RWPE1 (cell line): ENCODE measurements around the gene ZNF786.

Experiments
- CTCF ChIA-PET: fragments of 350-600 bp; sonication (Branson Sonifier 250); formaldehyde crosslinking; extraction: SDS; loops from one replicate; lab custom pipeline; 2021; lab: Yijun Ruan, JAX
- POLR2A ChIA-PET: fragments of 400-600 bp; formaldehyde crosslinking; extraction: SDS; loops from one replicate; lab custom pipeline; 2020; ENCODE audit warnings: antibody characterized with exemption; ENCODE audit not compliant: low non-redundant PET; lab: Yijun Ruan, JAX
- DNase-seq: peaks from one replicate; pipeline ENCODE4 v3.0.0; 2012; ENCODE audit warnings: low spot score
- H3K27ac ChIP-seq: fragments of 450-650 bp; 2 replicates; pipeline ENCODE4 v1.5.1; 2017
- CTCF ChIP-seq: fragments of 450-650 bp; conservative IDR thresholded peaks from 2 replicates; pipeline ENCODE4 v1.5.1; 2017; ENCODE audit warnings: low read depth, mild to moderate bottlenecking

ZNF786 gene

GRCh38 chr7:149027611-149028345 lies 62.7 kb downstream of the ZNF786 start:
- ChIA-PET POLR2A (interaction anchor here (0.7 kb wide), 1 partner anchor 98 kb away, joined by 4 read pairs; no protein-coding TSS in a partner anchor), CTCF (no interaction called here)
- peak; percentile 7 for DNase-seq
- H3K27ac ChIP-seq = peak overlapping the region; percentile 93
- TF ChIP-seq CTCF = no peak

DNA sequence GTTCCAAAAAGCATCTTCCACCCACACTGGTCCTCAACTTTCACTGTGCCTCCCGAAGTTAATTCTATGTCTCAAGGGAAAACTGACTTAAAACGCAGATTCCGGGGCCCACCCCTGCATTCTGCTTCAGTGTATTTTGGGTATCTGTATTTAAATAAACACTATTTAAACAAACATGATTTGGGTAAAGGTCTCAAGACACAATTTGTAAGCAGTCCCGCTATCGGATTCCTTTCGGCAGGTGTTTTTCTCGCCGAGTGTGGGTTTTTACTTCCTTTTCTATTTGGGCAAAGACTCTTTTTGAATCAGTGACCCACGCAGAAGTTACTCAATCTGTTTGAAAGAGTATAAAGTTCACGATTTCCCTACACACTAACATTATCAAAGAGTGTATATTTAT lies 63.5 kb downstream of the ZNF786 start:
- no peak for TF ChIP-seq CTCF
- ChIA-PET POLR2A (no interaction called here), CTCF (interaction anchor here (0.8 kb wide), 1 partner anchor 39 kb away, joined by 3 read pairs; no protein-coding TSS in a partner anchor)
- no peak for DNase-seq
- H3K27ac ChIP-seq = no peak overlapping the region

- H3K27ac ChIP-seq = peak overlapping the region; percentile 28
- no peak for DNase-seq
- CTCF ChIA-PET = interaction anchor here (0.9 kb wide), 1 partner anchor 18 kb away, joined by 4 read pairs; no protein-coding TSS in a partner anchor
- TF ChIP-seq CTCF = no peak
- POLR2A ChIA-PET = no interaction called here
These were observed 66.9 kb downstream of the ZNF786 start for GRCh38 chr7:149023662-149024061.

DNA sequence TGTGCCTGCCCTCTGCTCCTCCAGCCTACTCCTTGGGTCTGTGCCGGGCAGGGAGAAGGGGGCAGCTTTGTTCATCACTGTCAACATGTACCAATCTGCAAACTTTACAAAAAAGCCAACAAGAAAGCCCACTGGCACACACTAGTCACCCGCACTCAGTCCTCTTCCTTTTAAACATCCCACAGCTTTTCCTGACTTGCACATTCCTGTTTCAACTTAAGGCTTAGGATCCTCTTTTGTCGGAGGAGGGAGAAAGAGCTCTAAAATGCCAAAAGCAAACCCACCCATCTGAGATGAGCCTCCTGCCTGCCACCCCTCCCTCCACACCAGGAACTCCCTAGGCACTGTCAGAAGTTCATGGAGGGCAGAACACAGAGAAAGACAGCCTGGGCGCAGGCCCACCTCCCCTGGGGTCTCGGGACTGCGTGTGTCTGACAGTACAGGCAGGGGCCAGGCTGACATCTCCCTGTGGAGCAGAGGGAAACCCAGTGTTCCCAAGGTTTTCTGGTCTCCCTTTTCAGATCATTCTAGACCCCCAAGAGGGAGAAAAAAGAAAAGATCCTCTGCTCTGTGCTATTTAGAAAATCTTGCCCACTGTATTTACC lies 67.7 kb downstream of the ZNF786 start:
- no peak for DNase-seq
- H3K27ac ChIP-seq = peak overlapping the region; percentile 37
- no peak for TF ChIP-seq CTCF
- ChIA-PET POLR2A (no interaction called here), CTCF (interaction anchor here (0.6 kb wide), 1 partner anchor 511 kb away, joined by 3 read pairs; no protein-coding TSS in a partner anchor)

GRCh38 chr7:149021725-149022062 lies 68.8 kb downstream of the ZNF786 start:
- TF ChIP-seq CTCF = no peak
- ChIA-PET CTCF (no interaction called here), POLR2A (no interaction called here)
- peak overlapping the region; percentile 16 for H3K27ac ChIP-seq
- DNase-seq = no peak

- no peak for DNase-seq
- POLR2A ChIA-PET = no interaction called here
- no peak overlapping the region for H3K27ac ChIP-seq
- CTCF ChIA-PET = no interaction called here
- TF ChIP-seq CTCF = no peak
These were observed 70.0 kb downstream of the ZNF786 start for GRCh38 chr7:149020483-149020882.
